Measurements from ENCODE around the gene MYCBP2. TPM values are rescaled to one million over a fixed set of nuclear protein-coding genes. Genes with fewer than 3 reads are reported as not detected.

The MYCBP2 gene
- polyA plus RNA-seq, 2 of the 4 experiments (the other 2 are of a cell fraction), result 15.8 to 37.8 TPM

- no peak for TF ChIP-seq PBX3 (IDR thresholded peaks at IDR 0.05)
- no peak for DNase-seq (ENCODE audit: low read depth in 1 of 2, low spot score in 1 of 2)
- no peaks in the 10 kb centered on the region for H3K4me1 ChIP-seq
- no peak overlapping the region for H3K27ac ChIP-seq
- ChIA-PET POLR2A (no interaction called here), CTCF (no interaction called here)
- no peaks in the 10 kb centered on the region for H3K9me3 ChIP-seq
- H3K4me3 ChIP-seq, result no peak overlapping the region
- WGBS (ENCODE audit: missing lambda C conversion rate), result 51% methylated on average over 2 of the region's 2 CpGs
- peak in 1 of 2 experiments; percentile 23; a peak in 1 of 6 replicates for ATAC-seq
- FAIRE-seq, result no peak
- no peak overlapping the region for H3K4me2 ChIP-seq
Measured at GRCh38 chr13:77345150-77345780, 18.4 kb upstream of the MYCBP2 start.

DNA sequence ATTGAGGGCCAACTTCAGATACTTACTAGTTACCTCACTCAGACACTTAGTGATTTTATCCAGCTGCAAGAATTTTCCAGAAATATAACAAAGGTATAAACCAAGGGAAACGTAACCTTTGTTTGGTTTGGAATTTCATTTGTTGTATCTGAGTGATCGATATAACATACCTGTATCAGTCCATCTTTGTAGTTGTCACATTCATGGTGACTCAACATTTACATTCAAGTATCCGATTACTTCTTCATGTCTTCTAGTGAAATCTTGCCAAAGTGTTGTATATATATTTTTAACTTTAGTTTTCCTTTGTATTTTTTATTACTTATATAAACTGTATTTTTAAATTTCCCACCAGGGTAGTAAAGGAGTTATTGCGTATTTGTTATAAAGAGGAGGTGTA is 16.9 kb upstream of the MYCBP2 start:
- FAIRE-seq (no peak), ATAC-seq (no peak), DNase-seq (ENCODE audit: low read depth in 1 of 2, low spot score in 1 of 2) (no peak)
- TF ChIP-seq CHD4 (IDR thresholded peaks at IDR 0.05; ENCODE audit: borderline replicate concordance) (no peak), EHF (CRISPR knock-in tag; IDR thresholded peaks at IDR 0.05) (no peak)
- TF ChIP-seq, protein P1, sequence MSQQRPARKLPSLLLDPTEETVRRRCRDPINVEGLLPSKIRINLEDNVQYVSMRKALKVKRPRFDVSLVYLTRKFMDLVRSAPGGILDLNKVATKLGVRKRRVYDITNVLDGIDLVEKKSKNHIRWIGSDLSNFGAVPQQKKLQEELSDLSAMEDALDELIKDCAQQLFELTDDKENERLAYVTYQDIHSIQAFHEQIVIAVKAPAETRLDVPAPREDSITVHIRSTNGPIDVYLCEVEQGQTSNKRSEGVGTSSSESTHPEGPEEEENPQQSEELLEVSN (IDR thresholded peaks at IDR 0.05; ENCODE audit: borderline replicate concordance, low read depth), result no peak
- H3K4me2 ChIP-seq, result no peak overlapping the region
- H3K9me3 ChIP-seq, result no peaks in the 10 kb centered on the region
- 58% methylated on average over 4 of the region's 4 CpGs for WGBS (ENCODE audit: missing lambda C conversion rate)
- no peak overlapping the region for H3K4me3 ChIP-seq
- no peak overlapping the region for H3K27ac ChIP-seq
- H3K4me1 ChIP-seq, result no peaks in the 10 kb centered on the region
- POLR2A ChIA-PET, result no interaction called here
- CTCF ChIA-PET, result no interaction called here

GRCh38 chr13:77339408-77339807 is 12.5 kb upstream of the MYCBP2 start:
- H3K4me1 ChIP-seq, result no peaks in the 10 kb centered on the region
- no peak overlapping the region for H3K27ac ChIP-seq
- CTCF ChIA-PET, result no interaction called here
- no peak overlapping the region for H3K4me2 ChIP-seq
- H3K4me3 ChIP-seq, result no peak overlapping the region
- FAIRE-seq, result no peak
- POLR2A ChIA-PET, result no interaction called here
- no peak for TF ChIP-seq HES2 (IDR thresholded peaks at IDR 0.05)
- TF ChIP-seq KDM1A (IDR thresholded peaks at IDR 0.05; ENCODE audit: low read depth), result no peak
- TF ChIP-seq CHD2 (IDR thresholded peaks at IDR 0.05; ENCODE audit: low read length, partially characterized antibody), result no peak
- TF ChIP-seq ZFP36 (IDR thresholded peaks at IDR 0.05; ENCODE audit: borderline replicate concordance, partially characterized antibody), result no peak
- TF ChIP-seq CEBPB (IDR thresholded peaks at IDR 0.05), result no peak
- no peak for TF ChIP-seq PHF8 (IDR thresholded peaks at IDR 0.05; ENCODE audit: borderline replicate concordance, low read depth)
- no peak for TF ChIP-seq BHLHE40 (IDR thresholded peaks at IDR 0.05; ENCODE audit: low read depth, low read length)
- no peak for TF ChIP-seq ZNF302 (CRISPR knock-in tag; IDR thresholded peaks at IDR 0.05)
- TF ChIP-seq USF2 (IDR thresholded peaks at IDR 0.05), result no peak
- TF ChIP-seq RARB (CRISPR knock-in tag; IDR thresholded peaks at IDR 0.05), result no peak
- TF ChIP-seq PBX3 (IDR thresholded peaks at IDR 0.05), result no peak
- TF ChIP-seq JUN (IDR thresholded peaks at IDR 0.05), result no peak
- no peak for TF ChIP-seq HOXB5 (CRISPR knock-in tag; IDR thresholded peaks at IDR 0.05)
- H3K9me3 ChIP-seq, result no peaks in the 10 kb centered on the region
- DNase-seq (ENCODE audit: low read depth in 1 of 2, low spot score in 1 of 2), result no peak
- WGBS (ENCODE audit: missing lambda C conversion rate), result 13% methylated on average over 2 of the region's 2 CpGs
- no peak for ATAC-seq
